ENCODE data around the gene ASF1A.
A peak's percentile ranks its signal among the peaks of the same experiment; 100 is the strongest.

Gene ASF1A

GRCh38 chr6:118895261-118895560 is 1.3 kb downstream of the ASF1A start:
- H3K27me3 ChIP-seq (ENCODE audit: control insufficient read depth, insufficient read depth, low read length, poor library complexity, severe bottlenecking): no peaks in the 10 kb centered on the region
- peaks cover 8% of the 10 kb centered on the region for H3K4me1 ChIP-seq (ENCODE audit: control insufficient read depth, insufficient read depth, low read length)
- WGBS, 2 experiments: 0% methylated on average over 10 to 11 of the region's 11 CpGs
- H3K27ac ChIP-seq (ENCODE audit: insufficient read depth, low read depth, low read length, poor library complexity, severe bottlenecking): no peak overlapping the region
- peak overlapping the region; percentile 78 for H3K4me3 ChIP-seq (ENCODE audit: insufficient read depth, low read depth, low read length)
- no peaks in the 10 kb centered on the region for H3K9me3 ChIP-seq (ENCODE audit: control insufficient read depth, low read length)
- peaks cover 3% of the 10 kb centered on the region for H3K36me3 ChIP-seq (ENCODE audit: control insufficient read depth, insufficient read depth, low read length)

- H3K4me3 ChIP-seq (ENCODE audit: insufficient read depth, low read depth, low read length): peak overlapping the region; percentile 78
- H3K27ac ChIP-seq (ENCODE audit: insufficient read depth, low read depth, low read length, poor library complexity, severe bottlenecking): no peak overlapping the region
Measured at GRCh38 chr6:118895859-118896258, 1.9 kb downstream of the ASF1A start.

GRCh38 chr6:118896339-118897136 is 2.6 kb downstream of the ASF1A start:
- Histone ChIP-seq H3K9me3 (ENCODE audit: control insufficient read depth, low read length) (no peaks in the 10 kb centered on the region), H3K36me3 (ENCODE audit: control insufficient read depth, insufficient read depth, low read length) (peaks cover 3% of the 10 kb centered on the region)

More at GRCh38 chr6:118895859-118896258, 1.9 kb downstream of the ASF1A start:
- Histone ChIP-seq H3K27me3 (ENCODE audit: control insufficient read depth, insufficient read depth, low read length, poor library complexity, severe bottlenecking) (no peaks in the 10 kb centered on the region), H3K9me3 (ENCODE audit: control insufficient read depth, low read length) (no peaks in the 10 kb centered on the region), H3K36me3 (ENCODE audit: control insufficient read depth, insufficient read depth, low read length) (peaks cover 3% of the 10 kb centered on the region), H3K4me1 (ENCODE audit: control insufficient read depth, insufficient read depth, low read length) (peaks cover 8% of the 10 kb centered on the region)
- 8% methylated on average over 2 of the region's 2 CpGs; no CpG with 5 or more reads in 1 of the 2 experiments for WGBS, 2 experiments

GRCh38 chr6:118897386-118897785 is 3.4 kb downstream of the ASF1A start:
- H3K27me3 ChIP-seq (ENCODE audit: control insufficient read depth, insufficient read depth, low read length, poor library complexity, severe bottlenecking): no peaks in the 10 kb centered on the region
- H3K36me3 ChIP-seq (ENCODE audit: control insufficient read depth, insufficient read depth, low read length): peaks cover 3% of the 10 kb centered on the region
- no peaks in the 10 kb centered on the region for H3K9me3 ChIP-seq (ENCODE audit: control insufficient read depth, low read length)
- H3K4me1 ChIP-seq (ENCODE audit: control insufficient read depth, insufficient read depth, low read length): peaks cover 8% of the 10 kb centered on the region
- no peak overlapping the region for H3K27ac ChIP-seq (ENCODE audit: insufficient read depth, low read depth, low read length, poor library complexity, severe bottlenecking)
- H3K4me3 ChIP-seq (ENCODE audit: insufficient read depth, low read depth, low read length): no peak overlapping the region

More at GRCh38 chr6:118896339-118897136, 2.6 kb downstream of the ASF1A start:
- Histone ChIP-seq H3K4me1 (ENCODE audit: control insufficient read depth, insufficient read depth, low read length) (peaks cover 8% of the 10 kb centered on the region), H3K4me3 (ENCODE audit: insufficient read depth, low read depth, low read length) (peak overlapping the region; percentile 78), H3K27ac (ENCODE audit: insufficient read depth, low read depth, low read length, poor library complexity, severe bottlenecking) (peak overlapping the region; percentile 67), H3K27me3 (ENCODE audit: control insufficient read depth, insufficient read depth, low read length, poor library complexity, severe bottlenecking) (no peaks in the 10 kb centered on the region)
- WGBS, 2 experiments: 61 to 62% methylated on average over 5 of the region's 5 CpGs

- Histone ChIP-seq H3K9me3 (ENCODE audit: control insufficient read depth, low read length) (no peaks in the 10 kb centered on the region), H3K36me3 (ENCODE audit: control insufficient read depth, insufficient read depth, low read length) (peaks cover 3% of the 10 kb centered on the region), H3K27ac (ENCODE audit: insufficient read depth, low read depth, low read length, poor library complexity, severe bottlenecking) (no peak overlapping the region), H3K4me3 (ENCODE audit: insufficient read depth, low read depth, low read length) (no peak overlapping the region), H3K27me3 (ENCODE audit: control insufficient read depth, insufficient read depth, low read length, poor library complexity, severe bottlenecking) (no peaks in the 10 kb centered on the region), H3K4me1 (ENCODE audit: control insufficient read depth, insufficient read depth, low read length) (peaks cover 8% of the 10 kb centered on the region)
- 58 to 66% methylated on average over 6 of the region's 6 CpGs for WGBS, 2 experiments
Measured at GRCh38 chr6:118899948-118900347, 6.0 kb downstream of the ASF1A start.

GRCh38 chr6:118902726-118903125 is 8.8 kb downstream of the ASF1A start:
- Histone ChIP-seq H3K27me3 (ENCODE audit: control insufficient read depth, insufficient read depth, low read length, poor library complexity, severe bottlenecking) (no peaks in the 10 kb centered on the region), H3K27ac (ENCODE audit: insufficient read depth, low read depth, low read length, poor library complexity, severe bottlenecking) (no peak overlapping the region), H3K4me3 (ENCODE audit: insufficient read depth, low read depth, low read length) (no peak overlapping the region), H3K4me1 (ENCODE audit: control insufficient read depth, insufficient read depth, low read length) (peaks cover 8% of the 10 kb centered on the region), H3K36me3 (ENCODE audit: control insufficient read depth, insufficient read depth, low read length) (peaks cover 8% of the 10 kb centered on the region), H3K9me3 (ENCODE audit: control insufficient read depth, low read length) (no peaks in the 10 kb centered on the region)

GRCh38 chr6:118903138-118903537 is 9.2 kb downstream of the ASF1A start:
- Histone ChIP-seq H3K4me3 (ENCODE audit: insufficient read depth, low read depth, low read length) (no peak overlapping the region), H3K4me1 (ENCODE audit: control insufficient read depth, insufficient read depth, low read length) (peaks cover 8% of the 10 kb centered on the region), H3K9me3 (ENCODE audit: control insufficient read depth, low read length) (no peaks in the 10 kb centered on the region), H3K36me3 (ENCODE audit: control insufficient read depth, insufficient read depth, low read length) (peaks cover 8% of the 10 kb centered on the region), H3K27me3 (ENCODE audit: control insufficient read depth, insufficient read depth, low read length, poor library complexity, severe bottlenecking) (no peaks in the 10 kb centered on the region), H3K27ac (ENCODE audit: insufficient read depth, low read depth, low read length, poor library complexity, severe bottlenecking) (no peak overlapping the region)
- 89 to 94% methylated on average over 2 of the region's 2 CpGs for WGBS, 2 experiments

GRCh38 chr6:118903691-118904090 is 9.7 kb downstream of the ASF1A start:
- no peaks in the 10 kb centered on the region for H3K9me3 ChIP-seq (ENCODE audit: control insufficient read depth, low read length)
- no peak overlapping the region for H3K27ac ChIP-seq (ENCODE audit: insufficient read depth, low read depth, low read length, poor library complexity, severe bottlenecking)
- peaks cover 8% of the 10 kb centered on the region for H3K36me3 ChIP-seq (ENCODE audit: control insufficient read depth, insufficient read depth, low read length)
- H3K27me3 ChIP-seq (ENCODE audit: control insufficient read depth, insufficient read depth, low read length, poor library complexity, severe bottlenecking): no peaks in the 10 kb centered on the region
- H3K4me3 ChIP-seq (ENCODE audit: insufficient read depth, low read depth, low read length): no peak overlapping the region
- 86 to 95% methylated on average over 6 of the region's 6 CpGs for WGBS, 2 experiments
- H3K4me1 ChIP-seq (ENCODE audit: control insufficient read depth, insufficient read depth, low read length): peaks cover 8% of the 10 kb centered on the region

GRCh38 chr6:118905084-118905483 is 11.1 kb downstream of the ASF1A start:
- H3K27me3 ChIP-seq (ENCODE audit: control insufficient read depth, insufficient read depth, low read length, poor library complexity, severe bottlenecking): no peaks in the 10 kb centered on the region
- H3K4me1 ChIP-seq (ENCODE audit: control insufficient read depth, insufficient read depth, low read length): no peaks in the 10 kb centered on the region
- no peak overlapping the region for H3K4me3 ChIP-seq (ENCODE audit: insufficient read depth, low read depth, low read length)
- H3K9me3 ChIP-seq (ENCODE audit: control insufficient read depth, low read length): no peaks in the 10 kb centered on the region
- H3K36me3 ChIP-seq (ENCODE audit: control insufficient read depth, insufficient read depth, low read length): peaks cover 15% of the 10 kb centered on the region
- no peak overlapping the region for H3K27ac ChIP-seq (ENCODE audit: insufficient read depth, low read depth, low read length, poor library complexity, severe bottlenecking)

GRCh38 chr6:118905851-118906250 is 11.9 kb downstream of the ASF1A start:
- Histone ChIP-seq H3K27me3 (ENCODE audit: control insufficient read depth, insufficient read depth, low read length, poor library complexity, severe bottlenecking) (no peaks in the 10 kb centered on the region), H3K4me3 (ENCODE audit: insufficient read depth, low read depth, low read length) (no peak overlapping the region), H3K4me1 (ENCODE audit: control insufficient read depth, insufficient read depth, low read length) (no peaks in the 10 kb centered on the region), H3K36me3 (ENCODE audit: control insufficient read depth, insufficient read depth, low read length) (peaks cover 21% of the 10 kb centered on the region), H3K27ac (ENCODE audit: insufficient read depth, low read depth, low read length, poor library complexity, severe bottlenecking) (no peak overlapping the region), H3K9me3 (ENCODE audit: control insufficient read depth, low read length) (no peaks in the 10 kb centered on the region)
- 96 to 98% methylated on average over 4 of the region's 4 CpGs for WGBS, 2 experiments
